ENCODE results near the gene OXLD1.
A peak's percentile ranks its signal among the peaks of the same experiment; 100 is the strongest.

OXLD1 gene

GRCh38 chr17:81702934-81703746 lies 36.7 kb upstream of the OXLD1 start, which contains the start of gene MRPL12:
TSS of gene MRPL12 (plus strand) at chr17:81703367. CDS start at chr17:81703502, 135 bp downstream.
- DNase-seq (ENCODE audit: low spot score): peak; percentile 97

DNA sequence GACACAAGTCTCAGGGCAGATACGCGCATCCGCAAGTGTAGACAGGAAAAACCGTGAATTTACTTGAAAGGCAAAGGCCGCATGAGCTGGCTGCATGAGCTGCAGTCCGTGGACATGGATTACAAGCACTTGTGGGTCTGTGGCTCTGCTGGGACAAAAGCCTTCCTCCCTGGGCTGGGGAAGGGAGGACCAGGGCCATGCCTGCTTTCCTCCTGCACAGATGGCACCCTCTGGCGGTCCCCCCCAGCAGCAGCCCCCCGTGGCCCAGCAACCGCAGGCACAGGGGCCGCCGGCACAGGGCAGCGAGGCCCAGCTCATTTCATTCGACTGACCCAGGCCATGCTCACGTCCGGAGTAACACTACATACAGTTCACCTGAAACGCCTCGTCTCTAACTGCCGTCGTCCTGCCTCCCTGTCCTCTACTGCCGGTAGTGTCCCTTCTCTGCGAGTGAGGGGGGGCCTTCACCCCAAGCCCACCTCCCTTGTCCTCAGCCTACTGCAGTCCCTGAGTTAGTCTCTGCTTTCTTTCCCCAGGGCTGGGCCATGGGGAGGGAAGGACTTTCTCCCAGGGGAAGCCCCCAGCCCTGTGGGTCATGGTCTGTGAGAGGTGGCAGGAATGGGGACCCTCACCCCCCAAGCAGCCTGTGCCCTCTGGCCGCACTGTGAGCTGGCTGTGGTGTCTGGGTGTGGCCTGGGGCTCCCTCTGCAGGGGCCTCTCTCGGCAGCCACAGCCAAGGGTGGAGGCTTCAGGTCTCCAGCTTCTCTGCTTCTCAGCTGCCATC lies 35.1 kb upstream of the OXLD1 start:
- DNase-seq (ENCODE audit: low spot score): no peak

- no peak for DNase-seq (ENCODE audit: low spot score)
These were observed 34.2 kb upstream of the OXLD1 start for GRCh38 chr17:81700353-81701287.

DNA sequence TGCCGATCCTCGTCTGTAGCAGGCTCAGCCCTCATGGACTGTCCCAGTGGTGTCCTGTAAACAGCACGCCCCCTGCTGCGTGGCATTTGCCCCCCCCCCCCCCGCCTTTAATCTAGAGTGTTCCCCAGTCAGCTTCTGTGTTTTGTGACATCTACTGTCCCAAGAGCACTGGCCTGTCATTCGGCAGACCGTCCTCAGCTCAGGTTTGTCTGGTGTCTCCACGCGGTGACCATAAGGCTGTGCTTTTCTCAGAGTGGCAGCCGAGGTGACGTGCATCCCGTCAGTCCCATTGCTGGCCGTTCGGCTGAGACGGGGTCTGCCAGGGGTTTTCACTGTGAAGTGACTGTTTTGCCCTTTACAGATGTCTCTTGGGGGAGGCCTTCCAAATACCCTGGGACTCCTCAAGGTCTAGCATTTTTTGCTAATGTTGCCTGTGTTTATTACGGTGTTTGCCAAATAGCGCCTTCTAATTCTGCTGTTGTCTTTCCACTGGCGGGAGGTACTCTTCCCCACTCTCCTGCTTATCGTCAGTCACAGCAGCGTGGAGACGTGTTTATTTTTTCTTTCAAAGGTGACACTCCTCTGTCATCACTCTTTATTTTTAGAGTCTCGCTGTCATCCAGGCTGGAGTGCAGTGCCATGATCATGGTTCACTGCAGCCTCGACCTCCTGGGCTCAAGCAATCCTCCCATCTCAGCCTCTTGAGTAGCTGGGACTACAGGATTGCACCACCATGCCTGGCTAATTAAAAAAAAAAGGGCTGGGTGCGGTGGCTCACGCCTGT lies 31.0 kb upstream of the OXLD1 start:
- DNase-seq (ENCODE audit: low spot score): no peak

DNA sequence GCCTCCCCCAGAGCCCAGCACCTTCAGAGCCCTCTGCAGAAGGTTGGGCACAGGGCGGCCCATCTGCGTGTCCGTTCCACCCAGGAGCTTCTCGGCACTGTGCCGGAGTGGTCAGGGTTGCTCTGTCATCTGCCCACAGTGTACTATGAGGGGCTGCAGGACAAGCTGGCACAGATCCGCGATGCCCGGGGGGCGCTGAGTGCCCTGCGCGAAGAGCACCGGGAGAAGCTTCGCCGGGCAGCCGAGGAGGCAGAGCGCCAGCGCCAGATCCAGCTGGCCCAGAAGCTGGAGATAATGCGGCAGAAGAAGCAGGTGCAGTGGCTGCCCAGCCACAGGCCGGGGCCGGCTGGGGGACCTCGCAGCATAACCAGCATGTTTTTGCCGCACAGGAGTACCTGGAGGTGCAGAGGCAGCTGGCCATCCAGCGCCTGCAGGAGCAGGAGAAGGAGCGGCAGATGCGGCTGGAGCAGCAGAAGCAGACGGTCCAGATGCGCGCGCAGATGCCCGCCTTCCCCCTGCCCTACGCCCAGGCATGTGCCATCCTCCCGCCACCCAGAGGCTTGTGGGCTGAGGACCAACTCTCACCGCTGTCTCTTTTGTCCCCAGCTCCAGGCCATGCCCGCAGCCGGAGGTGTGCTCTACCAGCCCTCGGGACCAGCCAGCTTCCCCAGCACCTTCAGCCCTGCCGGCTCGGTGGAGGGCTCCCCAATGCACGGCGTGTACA lies 30.0 kb upstream of the OXLD1 start:
- no peak for DNase-seq (ENCODE audit: low spot score)

GRCh38 chr17:81695801-81696200 lies 29.4 kb upstream of the OXLD1 start:
- no peak for DNase-seq (ENCODE audit: low spot score)

DNA sequence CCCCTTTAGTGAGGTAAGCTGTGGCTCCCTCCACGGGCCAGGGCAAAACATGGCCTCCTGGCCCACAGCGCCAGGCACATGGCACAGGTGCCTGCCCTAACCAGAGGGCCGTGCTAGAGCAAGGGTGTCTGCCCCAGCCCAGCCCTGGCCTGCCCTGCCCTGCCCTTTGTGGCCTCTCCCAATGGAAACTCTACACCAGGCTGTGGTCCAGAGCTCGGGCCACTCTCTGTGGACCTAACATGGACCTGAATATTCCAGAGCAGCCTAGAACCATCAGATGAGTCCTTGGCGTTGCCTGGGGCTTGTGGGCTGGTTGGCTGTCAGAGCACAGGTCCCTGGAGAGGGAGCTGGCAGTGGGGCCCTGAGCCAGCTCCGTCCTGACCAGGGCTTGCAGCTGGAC lies 28.8 kb upstream of the OXLD1 start:
- DNase-seq (ENCODE audit: low spot score): no peak

- no peak for DNase-seq (ENCODE audit: low spot score)
These were observed 28.4 kb upstream of the OXLD1 start for GRCh38 chr17:81694810-81695209.

- no peak for DNase-seq (ENCODE audit: low spot score)
These were observed 27.3 kb upstream of the OXLD1 start for GRCh38 chr17:81693509-81694210.

DNA sequence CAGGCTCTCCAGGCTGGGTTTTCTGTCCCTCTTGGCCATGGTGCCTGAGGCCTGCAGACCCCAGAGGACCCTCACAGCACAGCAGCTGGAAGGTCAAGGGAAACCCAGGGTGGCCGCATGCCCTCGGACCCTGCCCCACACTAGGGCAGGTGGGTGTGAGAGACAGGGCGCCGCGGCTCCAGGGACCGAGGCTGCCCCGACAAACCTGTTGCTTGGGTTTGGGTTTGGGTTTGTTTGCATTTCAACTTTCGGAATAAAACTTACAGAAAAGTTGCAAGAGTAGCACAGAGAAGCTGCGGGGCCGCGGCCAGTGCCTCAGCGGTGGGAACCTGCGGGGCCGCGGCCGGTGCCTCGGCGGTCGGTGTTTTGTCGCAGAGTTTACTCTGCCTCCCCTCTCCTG lies 25.2 kb upstream of the OXLD1 start:
- no peak for DNase-seq (ENCODE audit: low spot score)

GRCh38 chr17:81691196-81691595 lies 24.8 kb upstream of the OXLD1 start:
- DNase-seq (ENCODE audit: low spot score): no peak

GRCh38 chr17:81690549-81690948 lies 24.1 kb upstream of the OXLD1 start:
- no peak for DNase-seq (ENCODE audit: low spot score)

GRCh38 chr17:81690066-81690465 lies 23.7 kb upstream of the OXLD1 start:
- no peak for DNase-seq (ENCODE audit: low spot score)

DNA sequence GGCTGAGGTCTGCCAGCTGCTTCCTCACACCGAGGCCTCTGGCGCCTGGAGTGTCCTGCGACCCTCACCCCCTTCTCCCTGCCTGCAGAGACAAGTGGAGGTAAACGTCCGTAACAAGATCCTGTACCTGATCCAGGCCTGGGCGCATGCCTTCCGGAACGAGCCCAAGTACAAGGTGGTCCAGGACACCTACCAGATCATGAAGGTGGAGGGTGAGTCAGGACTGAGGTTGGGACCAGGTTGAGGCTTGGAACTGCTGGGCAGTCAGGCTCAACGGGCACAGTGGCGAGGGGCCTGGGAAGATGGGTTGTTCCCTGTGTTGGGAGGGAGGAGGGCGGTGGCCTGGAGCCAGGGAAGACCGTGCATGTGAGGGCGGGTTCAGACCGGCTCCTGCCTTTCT lies 22.2 kb upstream of the OXLD1 start:
- DNase-seq (ENCODE audit: low spot score): no peak

GRCh38 chr17:81687770-81688541 lies 21.6 kb upstream of the OXLD1 start:
- DNase-seq (ENCODE audit: low spot score): no peak

GRCh38 chr17:81686614-81687013 lies 20.2 kb upstream of the OXLD1 start:
- no peak for DNase-seq (ENCODE audit: low spot score)

- DNase-seq (ENCODE audit: low spot score): peak; percentile 69
These were observed 18.7 kb upstream of the OXLD1 start for GRCh38 chr17:81685108-81685507.

DNA sequence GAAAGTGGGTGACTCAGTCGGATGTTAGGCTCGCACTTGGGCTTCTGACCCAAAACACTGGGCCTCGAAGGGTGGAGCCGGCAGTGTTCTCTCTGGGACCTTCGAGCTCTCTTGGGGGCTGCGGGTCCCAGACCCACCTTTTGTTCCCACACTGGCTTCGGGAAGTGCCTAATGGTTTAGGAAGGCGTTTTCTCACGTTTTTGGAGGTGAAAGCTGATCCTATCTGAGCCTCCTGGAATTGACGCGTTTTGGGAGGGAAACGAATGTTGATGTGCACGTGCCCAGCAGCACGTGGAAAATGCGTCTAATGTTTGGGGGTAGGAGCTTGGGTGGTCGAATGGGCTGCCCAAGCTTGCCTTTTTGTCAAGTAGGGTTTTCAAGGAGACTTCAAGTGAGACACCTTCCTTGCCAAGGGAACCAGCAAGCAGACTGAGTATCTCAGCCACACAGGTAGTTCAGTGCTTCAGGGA lies 18.1 kb upstream of the OXLD1 start:
- peak; percentile 89 for DNase-seq (ENCODE audit: low spot score)

Data from AG08395 (cell line).